AG09319 (cell line): Measurements from ENCODE around the gene RAD51B.

Experiments used
- DNase-seq: peaks from one replicate; pipeline ENCODE4 v3.0.0-alpha.2; 2010; ENCODE audit warnings: low read depth; ENCODE audit errors: extremely low read depth
- CTCF ChIP-seq: IDR thresholded peaks from 2 replicates; pipeline ENCODE4 v1.5.1; 2011; ENCODE audit warnings: low read depth, mild to moderate bottlenecking, inconsistent platforms, low read length, moderate library complexity

RAD51B gene

GRCh38 chr14:68394118-68394763, 574.7 kb downstream of the RAD51B start:
- TF ChIP-seq CTCF: no peak; the same call in 1 of the 2 replicates
- DNase-seq: no peak

- TF ChIP-seq CTCF: no peak
Observed at GRCh38 chr14:68394764-68395143, 575.2 kb downstream of the RAD51B start.

GRCh38 chr14:68395604-68396003, 576.0 kb downstream of the RAD51B start:
- no peak for TF ChIP-seq CTCF
- peak; percentile 53 for DNase-seq

More at GRCh38 chr14:68394764-68395143, 575.2 kb downstream of the RAD51B start:
- no peak for DNase-seq

- no peak for DNase-seq
- TF ChIP-seq CTCF: no peak
Observed at GRCh38 chr14:68396461-68396860, 576.9 kb downstream of the RAD51B start.

GRCh38 chr14:68397371-68397811, 577.8 kb downstream of the RAD51B start:
- no peak for TF ChIP-seq CTCF
- no peak for DNase-seq

- DNase-seq: no peak
- no peak for TF ChIP-seq CTCF
Observed at GRCh38 chr14:68397822-68398221, 578.2 kb downstream of the RAD51B start.

GRCh38 chr14:68398370-68398769, 578.8 kb downstream of the RAD51B start:
- TF ChIP-seq CTCF: no peak

More at GRCh38 chr14:68398370-68398769, 578.8 kb downstream of the RAD51B start:
- no peak for DNase-seq
